Measurements from ENCODE around the gene SUN5.

Gene SUN5

GRCh38 chr20:32984631-32985354, 19.4 kb downstream of the SUN5 start:
- no peak for ATAC-seq (ENCODE audit: low read depth)
- Histone ChIP-seq H3K9me3 (ENCODE audit: severe bottlenecking) (no peaks in the 10 kb centered on the region), H3K4me3 (ENCODE audit: severe bottlenecking) (no peak overlapping the region), H3K36me3 (ENCODE audit: low read depth) (no peaks in the 10 kb centered on the region), H3K27me3 (ENCODE audit: insufficient read depth, poor library complexity, severe bottlenecking) (no peaks in the 10 kb centered on the region), H3K4me1 (ENCODE audit: insufficient read depth, poor library complexity, severe bottlenecking) (no peaks in the 10 kb centered on the region), H3K27ac (ENCODE audit: poor library complexity, severe bottlenecking) (no peak overlapping the region)
- DNase-seq (ENCODE audit: low spot score): peak; percentile 67
- TF ChIP-seq CTCF (IDR thresholded peaks at IDR 0.05; ENCODE audit: poor library complexity, severe bottlenecking): no peak

DNA sequence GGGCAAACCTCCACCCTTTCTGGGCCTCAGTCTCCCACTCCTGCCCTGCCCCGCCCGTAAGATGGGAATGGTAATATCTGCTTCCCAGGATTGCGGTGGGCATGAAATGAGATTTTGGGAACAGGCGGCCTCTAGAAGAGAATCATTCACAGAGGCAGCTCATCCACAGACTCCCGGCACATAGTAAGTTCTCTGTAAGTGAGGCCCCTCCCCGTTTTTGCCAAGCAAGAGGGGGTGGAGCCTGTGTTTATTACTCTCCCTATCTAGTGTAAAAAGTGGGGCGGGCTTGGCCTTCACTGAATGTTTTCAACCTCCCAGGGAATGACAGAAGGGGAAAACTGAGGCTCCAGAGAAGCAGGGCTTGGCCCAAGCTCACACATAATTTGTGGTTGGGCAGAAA, 20.0 kb downstream of the SUN5 start:
- no peak for TF ChIP-seq CTCF (IDR thresholded peaks at IDR 0.05; ENCODE audit: poor library complexity, severe bottlenecking)
- no peaks in the 10 kb centered on the region for H3K27me3 ChIP-seq (ENCODE audit: insufficient read depth, poor library complexity, severe bottlenecking)
- H3K27ac ChIP-seq (ENCODE audit: poor library complexity, severe bottlenecking): no peak overlapping the region
- DNase-seq (ENCODE audit: low spot score) (peak; percentile 64), ATAC-seq (ENCODE audit: low read depth) (peak; percentile 31; the same call in 1 of the 3 replicates)
- H3K9me3 ChIP-seq (ENCODE audit: severe bottlenecking): no peaks in the 10 kb centered on the region
- no peaks in the 10 kb centered on the region for H3K36me3 ChIP-seq (ENCODE audit: low read depth)
- no peak overlapping the region for H3K4me3 ChIP-seq (ENCODE audit: severe bottlenecking)
- no peaks in the 10 kb centered on the region for H3K4me1 ChIP-seq (ENCODE audit: insufficient read depth, poor library complexity, severe bottlenecking)

GRCh38 chr20:32983459-32984112, 20.6 kb downstream of the SUN5 start:
- no peak for TF ChIP-seq CTCF (IDR thresholded peaks at IDR 0.05; ENCODE audit: poor library complexity, severe bottlenecking)
- Histone ChIP-seq H3K36me3 (ENCODE audit: low read depth) (no peaks in the 10 kb centered on the region), H3K27ac (ENCODE audit: poor library complexity, severe bottlenecking) (no peak overlapping the region), H3K4me3 (ENCODE audit: severe bottlenecking) (no peak overlapping the region), H3K27me3 (ENCODE audit: insufficient read depth, poor library complexity, severe bottlenecking) (no peaks in the 10 kb centered on the region), H3K4me1 (ENCODE audit: insufficient read depth, poor library complexity, severe bottlenecking) (no peaks in the 10 kb centered on the region), H3K9me3 (ENCODE audit: severe bottlenecking) (no peaks in the 10 kb centered on the region)
- DNase-seq (ENCODE audit: low spot score) (peak; percentile 80), ATAC-seq (ENCODE audit: low read depth) (no peak)

DNA sequence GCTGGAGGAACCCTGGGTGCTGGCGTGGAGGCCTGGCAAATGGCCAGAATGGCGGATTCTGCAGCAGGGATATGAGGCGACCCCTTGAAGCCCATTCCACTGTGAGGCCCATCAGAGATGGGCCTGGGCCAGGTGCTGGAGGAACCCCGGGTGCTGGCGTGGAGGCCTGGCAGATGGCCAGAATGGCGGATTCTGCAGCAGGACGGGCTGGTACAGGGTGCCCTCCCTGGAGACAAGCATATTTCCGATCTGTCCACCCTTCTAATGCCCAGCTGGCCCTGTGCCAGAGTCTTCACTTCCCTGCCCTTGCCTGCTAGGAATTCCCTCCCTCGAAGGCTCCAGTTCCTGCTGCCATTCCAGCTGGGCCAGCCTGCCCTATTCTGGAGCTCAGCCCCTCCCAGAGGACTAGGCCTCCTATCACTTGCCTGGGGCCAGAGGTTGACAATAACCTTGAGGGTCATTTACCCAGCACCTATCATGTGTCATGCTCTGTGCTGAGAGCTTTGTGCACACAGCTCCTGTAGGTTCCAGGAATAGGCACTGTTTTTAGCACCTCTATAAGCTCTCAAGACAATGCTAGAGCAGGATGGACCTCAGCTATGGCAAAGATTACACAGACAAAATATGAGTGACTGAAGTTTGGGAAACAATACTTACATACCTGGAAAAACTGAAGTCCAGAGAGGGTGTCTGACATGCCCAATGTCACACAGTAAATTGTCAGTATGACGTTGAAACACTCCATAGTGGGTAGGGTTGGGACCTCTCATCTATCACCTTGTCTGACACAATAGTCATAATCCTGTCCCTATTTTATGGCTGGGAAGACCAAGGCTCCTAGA, 21.4 kb downstream of the SUN5 start:
- peak; percentile 78 for DNase-seq (ENCODE audit: low spot score)
- no peaks in the 10 kb centered on the region for H3K36me3 ChIP-seq (ENCODE audit: low read depth)
- no peaks in the 10 kb centered on the region for H3K27me3 ChIP-seq (ENCODE audit: insufficient read depth, poor library complexity, severe bottlenecking)
- H3K4me1 ChIP-seq (ENCODE audit: insufficient read depth, poor library complexity, severe bottlenecking): no peaks in the 10 kb centered on the region
- no peak overlapping the region for H3K27ac ChIP-seq (ENCODE audit: poor library complexity, severe bottlenecking)
- TF ChIP-seq CTCF (IDR thresholded peaks at IDR 0.05; ENCODE audit: poor library complexity, severe bottlenecking): no peak
- no peaks in the 10 kb centered on the region for H3K9me3 ChIP-seq (ENCODE audit: severe bottlenecking)
- no peak overlapping the region for H3K4me3 ChIP-seq (ENCODE audit: severe bottlenecking)
- ATAC-seq (ENCODE audit: low read depth): peak; percentile 11; the same call in 1 of the 3 replicates

Data from RWPE2 (cell line).